Upper lobe of left lung (tissue), 4 donors: ENCODE measurements around the gene ELMOD3.

Experiments
- EP300 ChIP-seq, 4 donors: sonication (generic); formaldehyde crosslinking; IDR thresholded peaks; one replicate each; pipeline ENCODE4 v1.5.1; 2017; ENCODE audit warnings: antibody characterized with exemption in 4 of 4, control low read depth in 2 of 4
- POLR2A ChIP-seq, 4 donors: fragments of 450-650 bp; IDR thresholded peaks; one replicate each; pipeline ENCODE4 v1.5.1; 2016 to 2017; ENCODE audit warnings: antibody characterized with exemption in 4 of 4, mild to moderate bottlenecking in 2 of 4
- POLR2AphosphoS5 ChIP-seq, 2 donors: sonication (generic); formaldehyde crosslinking; IDR thresholded peaks; one replicate each; pipeline ENCODE4 v1.5.1; 2017; ENCODE audit warnings: antibody characterized with exemption in 2 of 2
- TF ChIP-seq, protein P1 (sequence below), 6 experiments: fragments of 450-650 bp in 4 of 6; fragments of 200-600 bp in 2 of 6; sonication (generic) in 2 of 6; IDR thresholded peaks; one replicate each; pipeline ENCODE4 v1.5.1; 2016 to 2019; ENCODE audit warnings: antibody characterized with exemption in 6 of 6

DNA sequence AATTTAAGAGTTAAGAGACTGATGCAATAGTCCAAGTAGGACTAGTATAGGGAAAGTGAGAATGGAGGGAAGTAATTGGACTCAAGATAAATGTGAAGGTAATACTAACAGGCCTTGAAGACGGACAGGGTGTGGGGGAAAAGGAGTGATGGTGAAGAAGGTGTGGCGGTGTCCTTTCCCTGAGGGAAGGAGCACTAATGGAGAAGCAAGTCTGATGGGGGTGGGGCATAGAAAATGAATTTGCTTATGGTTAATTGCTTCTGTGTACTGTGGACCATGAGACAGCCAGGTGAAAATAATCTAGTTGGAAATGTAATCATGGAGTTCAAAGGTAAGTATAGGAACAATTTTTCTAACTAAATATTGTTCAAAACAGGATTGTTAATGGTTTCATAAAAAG lies 19.6 kb upstream of the ELMOD3 start:
- TF ChIP-seq POLR2A (IDR thresholded peaks at IDR 0.05) (no peak), POLR2AphosphoS5 (IDR thresholded peaks at IDR 0.05) (no peak), EP300 (IDR thresholded peaks at IDR 0.05) (no peak)
- TF ChIP-seq, protein P1, sequence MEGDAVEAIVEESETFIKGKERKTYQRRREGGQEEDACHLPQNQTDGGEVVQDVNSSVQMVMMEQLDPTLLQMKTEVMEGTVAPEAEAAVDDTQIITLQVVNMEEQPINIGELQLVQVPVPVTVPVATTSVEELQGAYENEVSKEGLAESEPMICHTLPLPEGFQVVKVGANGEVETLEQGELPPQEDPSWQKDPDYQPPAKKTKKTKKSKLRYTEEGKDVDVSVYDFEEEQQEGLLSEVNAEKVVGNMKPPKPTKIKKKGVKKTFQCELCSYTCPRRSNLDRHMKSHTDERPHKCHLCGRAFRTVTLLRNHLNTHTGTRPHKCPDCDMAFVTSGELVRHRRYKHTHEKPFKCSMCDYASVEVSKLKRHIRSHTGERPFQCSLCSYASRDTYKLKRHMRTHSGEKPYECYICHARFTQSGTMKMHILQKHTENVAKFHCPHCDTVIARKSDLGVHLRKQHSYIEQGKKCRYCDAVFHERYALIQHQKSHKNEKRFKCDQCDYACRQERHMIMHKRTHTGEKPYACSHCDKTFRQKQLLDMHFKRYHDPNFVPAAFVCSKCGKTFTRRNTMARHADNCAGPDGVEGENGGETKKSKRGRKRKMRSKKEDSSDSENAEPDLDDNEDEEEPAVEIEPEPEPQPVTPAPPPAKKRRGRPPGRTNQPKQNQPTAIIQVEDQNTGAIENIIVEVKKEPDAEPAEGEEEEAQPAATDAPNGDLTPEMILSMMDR (IDR thresholded peaks at IDR 0.05), result no peak
